HL-60 (cell line): ENCODE measurements around the gene FOCAD.

ENCODE experiments used
- DNase-seq, 2 experiments: peaks; one replicate each; pipeline ENCODE4 v3.0.0-alpha.2; 2010 to 2020; ENCODE audit warnings: low read depth in 1 of 2, low spot score in 1 of 2
- H3K27ac ChIP-seq: fragments of 250-450 bp; sonication (Bioruptor Pico); replicated peaks from 2 replicates; pipeline ENCODE4 v1.5.1; 2020; ENCODE audit warnings: mild to moderate bottlenecking, moderate library complexity
- H3K27me3 ChIP-seq: fragments of 250-450 bp; sonication (Bioruptor Pico); 2 replicates; pipeline ENCODE4 v1.5.1; 2021; ENCODE audit warnings: mild to moderate bottlenecking, moderate library complexity; ENCODE audit not compliant: insufficient read depth, poor library complexity, severe bottlenecking
- H3K4me3 ChIP-seq: replicated peaks from 2 replicates; pipeline ENCODE4 v1.5.1; 2011; ENCODE audit warnings: mild to moderate bottlenecking, control low read depth, low read length; ENCODE audit not compliant: insufficient read depth
- GABPA ChIP-seq: IDR thresholded peaks from 2 replicates; pipeline ENCODE4 v1.6.1; 2012; ENCODE audit warnings: low read depth
- POLR2AphosphoS5 ChIP-seq: IDR thresholded peaks from 2 replicates; pipeline ENCODE4 v1.6.1; 2012; ENCODE audit warnings: low read depth
- SPI1 ChIP-seq: IDR thresholded peaks from 2 replicates; pipeline ENCODE4 v1.6.1; 2012; ENCODE audit warnings: low read depth, mild to moderate bottlenecking, borderline replicate concordance
- TF ChIP-seq, protein P1 (sequence below): IDR thresholded peaks from 2 replicates; pipeline ENCODE4 v1.6.1; 2012; ENCODE audit warnings: low read depth; ENCODE audit not compliant: insufficient replicate concordance
- TF ChIP-seq, protein P2 (sequence below): IDR thresholded peaks from one replicate; pipeline ENCODE4 v1.5.1; 2011; ENCODE audit warnings: low read length, control low read depth, inconsistent platforms; ENCODE audit not compliant: insufficient read depth

Gene FOCAD

DNA sequence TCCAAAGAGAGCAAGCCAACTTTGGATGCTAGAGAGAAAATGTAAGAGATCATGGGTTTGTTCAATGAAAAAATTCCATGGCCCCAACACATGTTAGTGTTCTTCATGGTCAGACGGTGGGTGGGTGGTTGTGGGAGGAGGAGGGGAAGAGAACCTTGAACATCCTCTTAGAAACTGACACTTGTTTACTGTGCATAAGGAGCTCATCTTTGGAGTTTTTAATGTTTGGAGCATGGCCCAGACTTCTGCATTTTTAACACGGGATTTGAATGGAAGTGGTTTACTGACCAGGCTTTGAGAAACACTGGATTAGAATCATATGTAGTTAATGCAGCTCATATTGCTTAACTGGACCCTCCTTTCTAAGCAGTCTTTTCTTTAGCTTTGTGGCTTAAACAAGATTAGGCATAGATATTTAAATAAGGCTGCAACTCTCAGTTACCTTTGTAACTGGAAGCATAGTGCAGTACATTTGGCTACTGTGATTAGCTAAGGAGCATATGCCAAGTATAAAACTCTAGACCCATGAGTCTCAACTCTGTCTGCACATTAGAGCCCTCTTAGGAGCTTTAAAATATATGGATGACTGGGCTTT, 60.1 kb downstream of the FOCAD start:
- TF ChIP-seq POLR2AphosphoS5 (no peak), SPI1 (no peak), GABPA (no peak)
- TF ChIP-seq, protein P1, sequence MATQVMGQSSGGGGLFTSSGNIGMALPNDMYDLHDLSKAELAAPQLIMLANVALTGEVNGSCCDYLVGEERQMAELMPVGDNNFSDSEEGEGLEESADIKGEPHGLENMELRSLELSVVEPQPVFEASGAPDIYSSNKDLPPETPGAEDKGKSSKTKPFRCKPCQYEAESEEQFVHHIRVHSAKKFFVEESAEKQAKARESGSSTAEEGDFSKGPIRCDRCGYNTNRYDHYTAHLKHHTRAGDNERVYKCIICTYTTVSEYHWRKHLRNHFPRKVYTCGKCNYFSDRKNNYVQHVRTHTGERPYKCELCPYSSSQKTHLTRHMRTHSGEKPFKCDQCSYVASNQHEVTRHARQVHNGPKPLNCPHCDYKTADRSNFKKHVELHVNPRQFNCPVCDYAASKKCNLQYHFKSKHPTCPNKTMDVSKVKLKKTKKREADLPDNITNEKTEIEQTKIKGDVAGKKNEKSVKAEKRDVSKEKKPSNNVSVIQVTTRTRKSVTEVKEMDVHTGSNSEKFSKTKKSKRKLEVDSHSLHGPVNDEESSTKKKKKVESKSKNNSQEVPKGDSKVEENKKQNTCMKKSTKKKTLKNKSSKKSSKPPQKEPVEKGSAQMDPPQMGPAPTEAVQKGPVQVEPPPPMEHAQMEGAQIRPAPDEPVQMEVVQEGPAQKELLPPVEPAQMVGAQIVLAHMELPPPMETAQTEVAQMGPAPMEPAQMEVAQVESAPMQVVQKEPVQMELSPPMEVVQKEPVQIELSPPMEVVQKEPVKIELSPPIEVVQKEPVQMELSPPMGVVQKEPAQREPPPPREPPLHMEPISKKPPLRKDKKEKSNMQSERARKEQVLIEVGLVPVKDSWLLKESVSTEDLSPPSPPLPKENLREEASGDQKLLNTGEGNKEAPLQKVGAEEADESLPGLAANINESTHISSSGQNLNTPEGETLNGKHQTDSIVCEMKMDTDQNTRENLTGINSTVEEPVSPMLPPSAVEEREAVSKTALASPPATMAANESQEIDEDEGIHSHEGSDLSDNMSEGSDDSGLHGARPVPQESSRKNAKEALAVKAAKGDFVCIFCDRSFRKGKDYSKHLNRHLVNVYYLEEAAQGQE, result no peak
- DNase-seq, result no peak
- H3K27ac ChIP-seq, result no peak overlapping the region

DNA sequence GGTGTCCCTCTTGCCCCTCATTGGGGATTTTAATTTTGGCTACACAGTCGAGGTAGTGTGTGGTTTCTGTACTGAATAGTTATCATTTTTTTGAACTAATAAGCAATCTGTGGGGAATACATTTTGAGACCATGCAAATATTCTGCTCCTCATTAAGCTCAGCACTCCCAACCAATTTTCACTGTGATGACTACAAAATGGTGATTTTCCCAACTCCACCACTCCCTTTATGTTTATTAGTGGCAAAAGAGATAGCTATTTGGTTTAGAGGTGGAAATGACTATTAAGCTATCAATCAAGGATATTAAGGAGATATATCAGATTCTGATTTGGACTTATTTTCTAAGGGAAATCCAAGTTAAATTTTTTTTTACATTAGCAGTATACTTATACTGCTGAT, 62.9 kb downstream of the FOCAD start:
- no peak overlapping the region for H3K27ac ChIP-seq
- TF ChIP-seq POLR2AphosphoS5 (no peak), GABPA (no peak)
- TF ChIP-seq, protein P2, sequence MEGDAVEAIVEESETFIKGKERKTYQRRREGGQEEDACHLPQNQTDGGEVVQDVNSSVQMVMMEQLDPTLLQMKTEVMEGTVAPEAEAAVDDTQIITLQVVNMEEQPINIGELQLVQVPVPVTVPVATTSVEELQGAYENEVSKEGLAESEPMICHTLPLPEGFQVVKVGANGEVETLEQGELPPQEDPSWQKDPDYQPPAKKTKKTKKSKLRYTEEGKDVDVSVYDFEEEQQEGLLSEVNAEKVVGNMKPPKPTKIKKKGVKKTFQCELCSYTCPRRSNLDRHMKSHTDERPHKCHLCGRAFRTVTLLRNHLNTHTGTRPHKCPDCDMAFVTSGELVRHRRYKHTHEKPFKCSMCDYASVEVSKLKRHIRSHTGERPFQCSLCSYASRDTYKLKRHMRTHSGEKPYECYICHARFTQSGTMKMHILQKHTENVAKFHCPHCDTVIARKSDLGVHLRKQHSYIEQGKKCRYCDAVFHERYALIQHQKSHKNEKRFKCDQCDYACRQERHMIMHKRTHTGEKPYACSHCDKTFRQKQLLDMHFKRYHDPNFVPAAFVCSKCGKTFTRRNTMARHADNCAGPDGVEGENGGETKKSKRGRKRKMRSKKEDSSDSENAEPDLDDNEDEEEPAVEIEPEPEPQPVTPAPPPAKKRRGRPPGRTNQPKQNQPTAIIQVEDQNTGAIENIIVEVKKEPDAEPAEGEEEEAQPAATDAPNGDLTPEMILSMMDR, result no peak
- TF ChIP-seq, protein P1, result no peak
- no peak for DNase-seq
- no peaks in the 10 kb centered on the region for H3K27me3 ChIP-seq
- H3K4me3 ChIP-seq, result no peak overlapping the region

More for the DNA sequence above, 60.1 kb downstream of the FOCAD start:
- Histone ChIP-seq H3K4me3 (no peak overlapping the region), H3K27me3 (no peaks in the 10 kb centered on the region)

- Histone ChIP-seq H3K27me3 (no peaks in the 10 kb centered on the region), H3K4me3 (no peak overlapping the region), H3K27ac (no peak overlapping the region)
- TF ChIP-seq SPI1 (no peak), GABPA (no peak), POLR2AphosphoS5 (no peak)
- TF ChIP-seq, protein P2, result no peak
- TF ChIP-seq, protein P1, result no peak
- no peak for DNase-seq
Observed at GRCh38 chr9:20749496-20750198, 65.6 kb downstream of the FOCAD start.
